LNCAP (cell line): Measurements from ENCODE around the gene IFIT2.

Experiments used
- CTCF ChIP-seq: fragments of 450-650 bp; IDR thresholded peaks from 2 replicates; pipeline ENCODE4 v1.5.1; 2017; ENCODE audit warnings: mild to moderate bottlenecking

Gene IFIT2

GRCh38 chr10:89262086-89263051 is 39.5 kb upstream of the IFIT2 start:
- no peak for TF ChIP-seq CTCF

- TF ChIP-seq CTCF, result no peak
Measured at GRCh38 chr10:89263091-89263490, 38.8 kb upstream of the IFIT2 start.

GRCh38 chr10:89263531-89263930 is 38.3 kb upstream of the IFIT2 start:
- no peak for TF ChIP-seq CTCF

- no peak for TF ChIP-seq CTCF
Measured at GRCh38 chr10:89266721-89267453, 35.0 kb upstream of the IFIT2 start.

GRCh38 chr10:89269433-89270152 is 32.3 kb upstream of the IFIT2 start:
- no peak for TF ChIP-seq CTCF

GRCh38 chr10:89270153-89270483 is 31.7 kb upstream of the IFIT2 start:
- TF ChIP-seq CTCF, result no peak

- TF ChIP-seq CTCF, result no peak
Measured at GRCh38 chr10:89271532-89271931, 30.3 kb upstream of the IFIT2 start.
